T-helper 1 cell treated with Interleukin-12 subunit alpha and Interleukin-12 subunit beta and Interleukin-4 antibody, amounts not matched to agents 30 μg/mL and 1 μg/mL, for 36 hours (primary cell): ENCODE data around the gene PPA2.
"Not testable (repeated sequence)": the region's sequence is repeated elsewhere in the genome, so short reads cannot be mapped to it uniquely, and the experiment has no call there.

Source experiments
- H3K27ac Mint-ChIP-seq: one replicate; pipeline ENCODE4 v1.8.0; 2021; ENCODE audit warnings: mild to moderate bottlenecking, mixed read lengths
- H3K27me3 Mint-ChIP-seq: one replicate; pipeline ENCODE4 v1.8.0; 2021; ENCODE audit warnings: low read depth, mixed read lengths
- H3K36me3 Mint-ChIP-seq: one replicate; pipeline ENCODE4 v1.8.0; 2021; ENCODE audit warnings: low read depth, mixed read lengths
- H3K4me1 Mint-ChIP-seq: one replicate; pipeline ENCODE4 v1.8.0; 2021; ENCODE audit warnings: low read depth, mixed read lengths
- H3K4me3 Mint-ChIP-seq: one replicate; pipeline ENCODE4 v1.8.0; 2021; ENCODE audit warnings: mild to moderate bottlenecking, moderate library complexity, mixed read lengths
- H3K9me3 Mint-ChIP-seq: one replicate; pipeline ENCODE4 v1.8.0; 2021; ENCODE audit warnings: mixed read lengths

Gene PPA2

GRCh38 chr4:105470766-105471165 is 3.1 kb downstream of the PPA2 start:
- H3K4me1 Mint-ChIP-seq: peaks cover 38% of the 10 kb centered on the region
- H3K36me3 Mint-ChIP-seq: peaks cover 26% of the 10 kb centered on the region
- H3K9me3 Mint-ChIP-seq: no peaks in the 10 kb centered on the region
- no peak overlapping the region for H3K27ac Mint-ChIP-seq
- H3K4me3 Mint-ChIP-seq: no peak overlapping the region
- peaks cover 3% of the 10 kb centered on the region for H3K27me3 Mint-ChIP-seq

- peaks cover 3% of the 10 kb centered on the region for H3K27me3 Mint-ChIP-seq
- no peak overlapping the region for H3K27ac Mint-ChIP-seq
- peaks cover 35% of the 10 kb centered on the region for H3K36me3 Mint-ChIP-seq
- H3K4me3 Mint-ChIP-seq: no peak overlapping the region
- peaks cover 38% of the 10 kb centered on the region for H3K4me1 Mint-ChIP-seq
- no peaks in the 10 kb centered on the region for H3K9me3 Mint-ChIP-seq
Observed at GRCh38 chr4:105469736-105470135, 4.1 kb downstream of the PPA2 start.

GRCh38 chr4:105466580-105466979 is 7.3 kb downstream of the PPA2 start:
- Mint-ChIP-seq H3K36me3 (peaks cover 51% of the 10 kb centered on the region), H3K4me3 (no peak overlapping the region), H3K9me3 (no peaks in the 10 kb centered on the region), H3K27ac (no peak overlapping the region), H3K4me1 (peaks cover 25% of the 10 kb centered on the region), H3K27me3 (no peaks in the 10 kb centered on the region)

GRCh38 chr4:105464563-105464962 is 9.3 kb downstream of the PPA2 start:
- H3K4me3 Mint-ChIP-seq, H3K27me3 Mint-ChIP-seq, H3K9me3 Mint-ChIP-seq, H3K27ac Mint-ChIP-seq: not testable (repeated sequence)
- Mint-ChIP-seq H3K36me3 (peaks cover 49% of the 10 kb centered on the region), H3K4me1 (peaks cover 14% of the 10 kb centered on the region)

- Mint-ChIP-seq H3K27me3 (no peaks in the 10 kb centered on the region), H3K4me3 (no peak overlapping the region), H3K4me1 (peaks cover 9% of the 10 kb centered on the region), H3K9me3 (no peaks in the 10 kb centered on the region), H3K36me3 (peaks cover 50% of the 10 kb centered on the region), H3K27ac (no peak overlapping the region)
Observed at GRCh38 chr4:105462576-105462975, 11.3 kb downstream of the PPA2 start.

GRCh38 chr4:105461621-105462382 is 12.1 kb downstream of the PPA2 start:
- no peak overlapping the region for H3K27ac Mint-ChIP-seq
- no peaks in the 10 kb centered on the region for H3K27me3 Mint-ChIP-seq
- no peak overlapping the region for H3K4me3 Mint-ChIP-seq
- peaks cover 43% of the 10 kb centered on the region for H3K36me3 Mint-ChIP-seq
- H3K4me1 Mint-ChIP-seq: peaks cover 5% of the 10 kb centered on the region
- H3K9me3 Mint-ChIP-seq: no peaks in the 10 kb centered on the region

GRCh38 chr4:105461221-105461620 is 12.6 kb downstream of the PPA2 start:
- Mint-ChIP-seq H3K27me3 (no peaks in the 10 kb centered on the region), H3K4me1 (peaks cover 7% of the 10 kb centered on the region), H3K4me3 (no peak overlapping the region), H3K36me3 (peaks cover 41% of the 10 kb centered on the region), H3K9me3 (no peaks in the 10 kb centered on the region), H3K27ac (no peak overlapping the region)

GRCh38 chr4:105460306-105460705 is 13.6 kb downstream of the PPA2 start:
- Mint-ChIP-seq H3K27ac (no peak overlapping the region), H3K36me3 (peaks cover 35% of the 10 kb centered on the region), H3K4me3 (no peak overlapping the region), H3K9me3 (no peaks in the 10 kb centered on the region), H3K4me1 (peaks cover 11% of the 10 kb centered on the region), H3K27me3 (no peaks in the 10 kb centered on the region)

GRCh38 chr4:105458541-105458940 is 15.3 kb downstream of the PPA2 start:
- H3K27me3 Mint-ChIP-seq: not testable (repeated sequence)

GRCh38 chr4:105458001-105458400 is 15.9 kb downstream of the PPA2 start:
- peaks cover 29% of the 10 kb centered on the region for H3K36me3 Mint-ChIP-seq
- H3K27me3 Mint-ChIP-seq: no peaks in the 10 kb centered on the region
- H3K9me3 Mint-ChIP-seq: no peaks in the 10 kb centered on the region
- no peak overlapping the region for H3K4me3 Mint-ChIP-seq
- peaks cover 23% of the 10 kb centered on the region for H3K4me1 Mint-ChIP-seq
- no peak overlapping the region for H3K27ac Mint-ChIP-seq

More at GRCh38 chr4:105458541-105458940, 15.3 kb downstream of the PPA2 start:
- not testable (repeated sequence) for H3K27ac Mint-ChIP-seq, H3K4me3 Mint-ChIP-seq, H3K9me3 Mint-ChIP-seq
- Mint-ChIP-seq H3K4me1 (peaks cover 21% of the 10 kb centered on the region), H3K36me3 (peaks cover 32% of the 10 kb centered on the region)

- H3K9me3 Mint-ChIP-seq: no peaks in the 10 kb centered on the region
- H3K27me3 Mint-ChIP-seq: no peaks in the 10 kb centered on the region
- peaks cover 25% of the 10 kb centered on the region for H3K4me1 Mint-ChIP-seq
- H3K4me3 Mint-ChIP-seq: no peak overlapping the region
- peaks cover 32% of the 10 kb centered on the region for H3K36me3 Mint-ChIP-seq
- H3K27ac Mint-ChIP-seq: no peak overlapping the region
Observed at GRCh38 chr4:105455998-105456397, 17.9 kb downstream of the PPA2 start.

- Mint-ChIP-seq H3K9me3 (no peaks in the 10 kb centered on the region), H3K36me3 (peaks cover 32% of the 10 kb centered on the region), H3K4me3 (no peak overlapping the region), H3K27me3 (no peaks in the 10 kb centered on the region), H3K27ac (no peak overlapping the region), H3K4me1 (peaks cover 23% of the 10 kb centered on the region)
Observed at GRCh38 chr4:105455182-105455581, 18.7 kb downstream of the PPA2 start.

- H3K36me3 Mint-ChIP-seq: peaks cover 35% of the 10 kb centered on the region
- H3K4me1 Mint-ChIP-seq: peaks cover 24% of the 10 kb centered on the region
- H3K4me3 Mint-ChIP-seq: no peak overlapping the region
- H3K9me3 Mint-ChIP-seq: no peaks in the 10 kb centered on the region
- no peaks in the 10 kb centered on the region for H3K27me3 Mint-ChIP-seq
- no peak overlapping the region for H3K27ac Mint-ChIP-seq
Observed at GRCh38 chr4:105453550-105454205, 20.2 kb downstream of the PPA2 start.

- Mint-ChIP-seq H3K9me3 (no peaks in the 10 kb centered on the region), H3K27me3 (no peaks in the 10 kb centered on the region), H3K27ac (no peak overlapping the region), H3K36me3 (peaks cover 38% of the 10 kb centered on the region), H3K4me3 (no peak overlapping the region), H3K4me1 (peaks cover 22% of the 10 kb centered on the region)
Observed at GRCh38 chr4:105451346-105451745, 22.5 kb downstream of the PPA2 start.

GRCh38 chr4:105440890-105441289 is 33.0 kb downstream of the PPA2 start:
- H3K4me1 Mint-ChIP-seq: no peaks in the 10 kb centered on the region
- H3K27ac Mint-ChIP-seq: no peak overlapping the region
- H3K9me3 Mint-ChIP-seq: peaks cover 16% of the 10 kb centered on the region
- H3K27me3 Mint-ChIP-seq: no peaks in the 10 kb centered on the region
- H3K36me3 Mint-ChIP-seq: peaks cover 36% of the 10 kb centered on the region
- H3K4me3 Mint-ChIP-seq: no peak overlapping the region
